RPMI8226 (cell line): ENCODE data around the gene KRT25.
"Not testable (repeated sequence)": the region's sequence is repeated elsewhere in the genome, so short reads cannot be mapped to it uniquely, and the experiment has no call there.

ENCODE experiments used
- DNase-seq: peaks from one replicate; pipeline ENCODE4 v3.0.0-alpha.2; 2015

KRT25 gene

GRCh38 chr17:40750391-40750790, 4.7 kb downstream of the KRT25 start:
- no peak for DNase-seq

DNA sequence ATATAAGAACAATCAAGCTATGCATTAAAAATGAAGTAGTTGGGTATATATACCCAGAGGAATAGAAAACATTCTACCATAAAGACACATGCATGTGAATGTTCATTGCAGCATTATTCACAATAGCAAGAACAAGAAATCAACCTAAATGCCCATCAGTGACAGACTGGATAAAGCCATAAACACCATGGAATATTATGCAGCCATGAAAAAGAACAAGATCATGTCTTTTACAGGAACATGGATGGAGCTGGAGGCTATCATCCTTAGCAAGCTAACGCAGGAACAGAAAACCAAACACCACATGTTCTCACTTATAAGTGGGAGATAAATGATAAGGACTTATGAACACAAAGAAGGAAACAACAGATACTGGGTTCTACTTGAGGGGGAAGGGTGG, 6.5 kb downstream of the KRT25 start:
- DNase-seq = not testable (repeated sequence)

DNA sequence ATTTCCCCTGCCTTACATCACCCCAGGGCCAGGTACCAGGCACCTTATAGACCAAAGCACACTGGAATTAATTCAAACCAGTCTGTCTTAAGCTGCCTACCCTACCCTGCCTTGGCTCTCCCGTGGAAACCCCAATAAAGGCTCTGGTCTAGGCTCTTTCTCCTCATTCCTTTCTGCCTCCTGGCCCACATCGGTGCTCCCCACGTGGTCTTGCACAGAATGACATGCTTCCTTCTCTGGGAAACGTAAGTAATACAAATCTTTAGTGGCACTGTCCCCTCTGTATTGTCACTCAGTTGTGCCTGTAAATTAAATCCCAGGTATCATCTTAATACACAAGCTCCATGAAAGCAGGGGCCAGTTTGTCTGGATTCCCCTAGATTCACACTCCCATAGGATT, 16.6 kb downstream of the KRT25 start:
- no peak for DNase-seq

- no peak for DNase-seq
Observed at GRCh38 chr17:40735016-40735415, 20.1 kb downstream of the KRT25 start.

DNA sequence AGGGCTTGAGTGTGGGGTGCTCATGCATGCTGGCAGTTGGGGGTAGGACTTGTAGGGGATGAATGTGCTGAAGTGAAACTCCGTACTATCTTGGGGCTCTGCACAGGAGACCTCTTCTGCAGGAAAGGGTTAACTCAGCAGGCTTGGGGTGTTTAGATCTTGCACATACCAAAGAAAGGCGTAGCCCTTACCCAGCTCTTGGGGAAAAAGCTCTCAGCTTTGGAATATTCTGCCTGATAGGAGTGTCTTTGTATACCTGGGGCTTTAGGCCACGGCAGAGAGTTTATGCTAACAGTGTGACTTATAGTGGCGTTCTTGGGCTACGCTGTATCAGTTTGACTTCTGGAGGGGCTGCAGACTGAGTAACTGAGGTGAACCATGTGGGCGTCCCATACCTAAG, 21.1 kb downstream of the KRT25 start:
- no peak for DNase-seq

DNA sequence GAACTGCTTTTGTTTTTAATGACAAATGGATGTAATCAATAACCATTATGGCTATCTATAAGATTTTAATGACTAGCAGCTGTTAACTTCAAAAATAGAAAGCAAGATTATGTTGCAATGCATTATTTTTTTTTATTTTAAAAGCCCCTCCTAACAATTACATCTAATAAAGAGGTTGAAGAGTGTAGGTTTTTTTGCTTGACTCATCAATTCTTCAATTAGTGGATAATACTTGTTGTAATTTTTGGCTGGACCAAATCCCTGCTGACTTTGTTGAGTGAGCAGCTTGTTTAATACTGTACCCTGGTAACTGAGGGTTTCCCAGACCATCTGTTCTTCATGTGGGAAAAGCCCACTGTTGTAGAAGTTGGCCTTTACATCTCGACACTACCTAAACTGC, 24.2 kb downstream of the KRT25 start:
- no peak for DNase-seq

DNA sequence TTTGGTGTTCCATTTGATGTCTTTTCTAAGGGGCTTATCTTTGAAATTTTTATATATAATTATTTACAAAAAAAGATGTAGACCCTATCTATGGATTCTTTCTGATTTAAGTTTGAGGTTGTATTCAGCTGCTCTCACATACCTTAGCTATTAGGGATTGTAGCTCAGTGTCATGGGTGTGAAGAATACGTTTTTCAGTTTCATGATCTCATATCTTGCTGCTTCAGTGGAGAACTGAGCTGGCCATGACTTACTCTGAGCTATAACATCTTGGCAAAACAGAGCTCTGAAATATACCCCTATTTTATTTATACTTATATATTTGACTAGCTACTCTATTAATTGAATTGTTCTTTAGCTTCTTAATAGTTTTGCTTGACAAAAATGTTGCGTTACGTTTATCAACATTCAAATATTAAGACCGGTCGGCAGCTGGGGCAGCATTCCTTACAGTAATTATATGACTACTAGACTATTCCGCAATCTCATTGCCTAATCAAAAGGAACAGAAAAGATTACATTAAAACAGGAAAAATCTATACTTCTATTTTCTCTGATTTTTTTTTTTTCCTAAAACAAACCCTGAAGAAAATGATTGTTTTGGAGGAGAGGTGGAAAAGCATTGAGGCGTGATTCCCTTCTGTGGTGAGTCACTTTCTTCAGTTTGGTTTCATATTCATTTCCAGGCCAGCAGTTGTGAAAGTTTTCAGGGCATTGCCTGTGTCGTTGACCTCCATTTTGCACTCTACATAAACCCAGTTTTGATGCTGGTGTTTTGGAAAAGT, 27.5 kb downstream of the KRT25 start:
- no peak for DNase-seq

- no peak for DNase-seq
Observed at GRCh38 chr17:40726919-40727318, 28.2 kb downstream of the KRT25 start.

- DNase-seq = no peak
Observed at GRCh38 chr17:40724656-40725055, 30.5 kb downstream of the KRT25 start.

DNA sequence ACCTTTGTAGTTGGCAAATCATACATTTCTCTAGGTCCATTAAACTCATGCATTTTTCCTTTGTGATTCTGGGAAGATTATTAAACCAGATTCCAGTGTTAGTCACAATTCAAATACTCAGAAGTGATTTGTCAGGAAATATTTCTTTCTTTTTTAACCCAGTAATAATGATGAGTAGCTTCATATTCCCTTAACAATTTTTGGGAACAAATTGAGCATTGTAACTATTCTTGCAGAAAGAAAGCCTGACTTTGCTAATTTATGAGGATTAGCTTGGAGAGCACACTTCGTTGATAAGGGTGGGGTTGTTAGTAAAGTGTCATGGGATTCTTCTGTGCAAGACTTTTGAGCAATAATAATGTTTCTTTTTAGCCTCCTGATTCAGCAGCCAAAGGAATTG, 32.9 kb downstream of the KRT25 start:
- DNase-seq = no peak

- DNase-seq = no peak
Observed at GRCh38 chr17:40720899-40721298, 34.2 kb downstream of the KRT25 start.

DNA sequence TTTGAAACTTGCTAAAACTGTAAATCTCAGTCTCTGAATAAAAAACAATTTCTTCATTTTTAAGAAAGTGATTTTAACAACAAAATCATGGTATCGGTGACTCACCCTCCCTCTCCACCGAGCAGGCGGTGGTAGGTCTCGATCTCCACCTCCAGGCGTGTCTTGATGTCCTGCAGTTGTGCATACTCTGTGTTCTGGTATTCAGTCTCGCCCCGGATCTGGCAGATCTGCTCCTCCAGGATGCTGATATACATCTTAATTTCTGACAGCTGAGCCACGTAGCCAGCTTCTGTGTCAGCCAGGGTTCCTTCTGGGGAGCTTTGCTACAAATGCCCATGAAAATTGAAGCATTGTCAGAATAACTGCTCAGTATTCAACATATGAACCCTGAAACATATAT, 36.2 kb downstream of the KRT25 start:
- DNase-seq = no peak

GRCh38 chr17:40717776-40718175, 37.4 kb downstream of the KRT25 start:
- DNase-seq = no peak

- no peak for DNase-seq
Observed at GRCh38 chr17:40714473-40714872, 40.7 kb downstream of the KRT25 start.

- DNase-seq = no peak
Observed at GRCh38 chr17:40707745-40708144, 47.4 kb downstream of the KRT25 start.

DNA sequence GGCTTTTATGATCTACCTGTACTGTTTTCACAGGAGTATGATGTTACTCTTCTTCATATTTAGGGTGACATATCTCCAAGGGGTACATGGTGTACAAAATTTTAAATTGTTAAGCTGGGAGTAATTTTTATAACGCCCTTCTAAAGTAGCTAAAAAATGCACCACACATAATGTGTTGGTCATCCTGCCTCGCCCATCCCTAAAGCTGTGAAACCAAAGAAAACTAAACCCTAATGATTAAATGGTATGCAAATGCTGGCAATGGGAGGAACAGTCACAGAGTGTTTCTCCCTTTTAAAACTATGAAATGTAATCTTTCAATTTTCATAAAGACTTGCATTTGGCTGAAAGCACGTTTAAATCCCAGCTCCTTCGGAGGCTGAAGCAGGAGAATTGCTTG, 49.5 kb downstream of the KRT25 start:
- no peak for DNase-seq

DNA sequence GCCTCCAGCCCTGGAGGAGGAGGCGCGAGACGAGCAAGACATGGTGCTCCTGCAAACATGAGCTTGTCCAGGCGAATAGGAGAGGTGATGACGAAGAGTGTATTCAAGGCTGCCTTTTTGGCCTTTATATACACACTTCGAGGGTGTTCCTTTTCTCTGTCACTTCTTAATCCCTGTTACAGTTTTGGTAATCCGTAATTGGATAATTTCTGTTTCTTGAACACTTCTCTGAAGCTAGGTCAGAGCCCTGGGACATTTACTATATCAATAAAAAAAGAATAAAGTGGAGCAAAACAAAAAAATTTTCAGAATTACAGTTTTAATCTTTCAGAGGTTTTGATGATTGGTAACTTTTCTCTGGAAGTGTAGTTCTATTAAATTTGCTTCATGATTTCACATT, 51.5 kb downstream of the KRT25 start, which contains the start of gene KRT24:
Gene KRT24, minus strand, starts transcription at position 101 of the 400 bp plus-strand sequence. Its CDS starts 59 bp downstream, at position 42.
- DNase-seq = no peak

DNA sequence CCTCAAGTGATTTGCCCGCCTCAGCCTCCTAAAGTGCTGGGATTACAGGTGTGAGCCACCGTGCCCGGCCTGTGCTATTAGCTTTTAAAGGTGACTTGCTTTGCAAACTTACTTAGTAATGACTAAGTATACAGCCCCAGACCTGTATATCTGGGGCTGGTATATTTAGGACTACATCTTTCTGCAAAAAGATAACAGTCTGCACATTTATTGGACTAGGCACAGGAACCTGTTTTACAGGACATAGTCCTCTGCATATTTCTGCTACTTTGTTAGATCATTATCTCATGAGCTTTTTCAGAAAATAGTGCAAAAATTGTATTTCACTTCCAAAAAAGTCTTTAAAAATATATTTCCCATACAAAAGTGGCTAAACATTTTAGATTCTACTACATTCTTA, 52.9 kb downstream of the KRT25 start:
- no peak for DNase-seq

DNA sequence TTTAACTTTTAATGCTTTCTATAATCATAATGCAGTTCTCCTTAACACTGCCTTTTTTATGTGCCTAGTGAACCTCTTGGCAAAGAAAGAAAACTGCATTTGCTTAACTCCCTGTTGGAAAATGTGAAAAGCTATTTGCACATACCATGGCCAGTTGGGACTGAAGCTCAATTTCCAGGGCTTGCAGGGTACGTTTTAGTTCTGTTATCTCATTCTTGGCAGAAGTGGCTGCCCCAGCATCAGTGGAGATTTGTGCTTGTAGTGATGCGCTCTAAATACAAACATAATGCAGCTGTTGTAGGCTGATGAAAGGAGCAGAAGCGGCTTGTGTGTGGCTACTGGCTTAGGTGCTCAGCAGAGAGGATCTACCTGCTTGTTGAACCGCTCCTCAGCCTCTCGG, 55.3 kb downstream of the KRT25 start:
- no peak for DNase-seq

GRCh38 chr17:40699371-40699770, 55.8 kb downstream of the KRT25 start:
- no peak for DNase-seq
